Central memory CD4-positive, alpha-beta T cell (primary cell): ENCODE measurements around the gene SF3B5.
"Not testable (repeated sequence)": the region's sequence is repeated elsewhere in the genome, so short reads cannot be mapped to it uniquely, and the experiment has no call there.

Source experiments
- DNase-seq: peaks from one replicate; pipeline ENCODE4 v3.0.0; 2022

Gene SF3B5

DNA sequence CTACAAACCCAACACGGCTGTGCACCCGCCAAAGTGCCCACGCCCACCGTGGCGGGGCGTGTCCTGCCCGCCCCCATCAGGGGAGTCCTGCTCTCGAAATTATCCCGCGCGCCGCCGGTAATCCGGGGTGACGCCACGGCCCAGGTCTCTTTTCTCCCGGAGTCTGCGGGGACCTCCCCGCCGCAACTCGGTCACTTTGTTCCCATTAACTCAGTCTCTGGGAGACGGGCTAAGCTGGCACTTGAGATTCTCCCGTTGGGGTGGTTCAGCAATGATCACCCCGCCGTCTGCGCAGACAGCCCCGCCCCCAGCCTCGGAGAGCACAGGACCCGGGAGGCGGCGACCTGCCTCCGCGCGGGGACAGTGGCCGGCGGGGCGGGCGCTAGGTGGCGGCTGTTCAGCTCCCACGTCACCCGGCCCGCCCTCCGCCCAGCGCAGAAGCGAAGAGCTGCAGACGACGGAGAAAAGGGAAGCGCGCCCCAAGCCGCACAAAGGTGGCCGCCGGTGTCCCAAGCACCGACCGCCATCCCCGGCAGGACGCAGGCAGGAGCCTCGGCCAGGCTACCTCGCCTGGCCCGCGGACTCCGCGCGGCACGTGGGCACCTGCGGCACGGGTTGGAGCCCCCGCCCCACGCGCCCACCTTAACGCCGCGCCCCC, 31.5 kb downstream of the SF3B5 start:
- DNase-seq = peak; percentile 89

DNA sequence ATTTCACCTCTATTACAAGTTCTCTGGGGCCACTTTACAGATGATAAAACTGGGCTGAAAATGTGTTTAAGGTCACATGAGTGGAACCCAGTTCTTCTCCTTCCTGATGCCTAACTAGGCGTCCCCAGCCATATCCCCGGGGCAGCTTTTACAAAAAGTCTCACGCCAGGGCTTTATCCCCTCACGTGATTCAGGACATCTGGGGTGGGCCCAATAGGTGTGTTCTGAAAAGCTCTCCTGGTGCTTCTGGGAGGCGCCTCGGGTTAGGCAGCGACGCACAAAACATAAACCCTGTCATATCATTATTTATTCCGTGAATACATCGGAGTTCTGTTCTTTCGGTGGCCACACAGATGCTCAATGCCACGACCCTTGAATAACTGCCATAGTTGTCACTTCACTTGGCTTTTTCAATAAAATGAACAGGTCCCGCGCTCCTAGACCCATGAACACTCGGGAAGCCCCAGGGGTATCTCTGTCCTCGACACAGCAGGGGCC, 32.1 kb downstream of the SF3B5 start:
- DNase-seq = no peak

DNA sequence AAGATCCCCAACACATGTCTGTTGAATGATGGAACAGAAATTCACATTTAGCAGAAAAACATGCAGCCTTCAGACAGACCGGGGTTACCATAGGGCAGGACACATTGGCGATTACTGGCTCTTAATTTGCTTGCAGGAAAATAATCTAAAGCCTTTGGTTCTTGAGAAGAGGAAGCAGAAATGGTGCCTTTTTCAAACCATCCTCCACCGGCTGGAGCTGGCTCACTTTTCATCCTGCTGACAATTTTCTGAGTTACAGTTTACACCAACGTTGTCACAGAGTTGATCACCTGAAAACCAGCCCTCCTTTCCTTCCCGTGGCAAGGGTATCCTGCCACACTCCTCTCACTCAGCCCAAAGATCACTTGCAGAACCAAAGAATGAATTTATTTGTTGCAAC, 32.6 kb downstream of the SF3B5 start:
- DNase-seq = no peak

DNA sequence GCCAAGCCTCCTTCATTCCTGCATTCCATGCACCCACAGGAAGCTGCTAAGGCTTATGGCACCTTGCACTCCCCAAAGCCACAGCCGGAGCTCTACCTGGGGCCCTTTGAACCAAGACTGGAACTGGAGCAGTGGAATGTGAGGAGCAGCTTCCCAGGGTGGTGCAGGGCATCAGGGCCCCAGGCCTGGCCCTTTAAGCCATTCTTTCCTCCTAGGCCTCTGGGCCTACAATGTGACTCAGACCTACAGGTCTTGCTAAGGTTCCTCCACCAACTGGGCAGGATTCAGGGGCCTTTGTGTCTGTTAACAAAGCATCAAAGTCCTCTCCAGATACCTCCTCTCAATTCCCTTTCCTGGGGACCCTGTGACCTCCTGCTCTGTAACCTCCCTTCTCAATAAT, 36.2 kb downstream of the SF3B5 start:
- no peak for DNase-seq

DNA sequence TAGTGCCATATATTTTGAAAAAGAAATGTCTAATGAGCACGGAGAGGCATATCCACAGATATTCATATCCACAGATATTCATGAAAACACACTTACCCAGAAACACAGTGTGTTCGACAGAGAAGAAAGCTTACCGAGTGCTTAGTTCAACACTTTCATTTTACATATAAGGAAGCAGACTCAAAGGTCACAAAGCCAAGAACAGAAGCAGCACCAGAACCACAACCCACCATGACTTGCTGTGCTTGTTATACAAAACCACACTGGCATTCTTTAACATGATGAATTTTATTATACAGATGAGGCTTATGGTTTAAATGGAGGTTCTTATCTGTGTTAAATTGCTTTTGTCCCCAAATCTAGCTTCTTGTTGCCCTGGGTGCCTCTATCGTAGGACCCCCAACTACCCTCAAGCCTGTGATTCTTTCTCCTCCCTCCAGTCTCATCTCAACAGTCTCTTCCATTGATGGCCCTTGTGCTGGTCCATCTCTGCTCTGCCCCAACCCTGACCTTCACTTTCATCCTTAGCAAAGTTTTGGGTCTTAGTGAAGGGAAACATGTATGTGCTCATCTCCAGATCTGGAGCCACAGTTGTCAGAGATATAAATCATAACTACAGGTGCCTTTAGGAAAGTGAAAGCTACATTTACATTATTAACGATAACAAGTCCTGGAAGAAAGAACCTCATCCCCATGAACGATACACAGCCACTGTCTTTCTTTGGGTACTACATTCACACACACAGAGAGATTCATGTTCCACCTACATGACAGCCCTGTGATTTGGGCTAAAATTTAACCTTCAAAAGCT, 40.0 kb downstream of the SF3B5 start:
- DNase-seq = peak; percentile 67

DNA sequence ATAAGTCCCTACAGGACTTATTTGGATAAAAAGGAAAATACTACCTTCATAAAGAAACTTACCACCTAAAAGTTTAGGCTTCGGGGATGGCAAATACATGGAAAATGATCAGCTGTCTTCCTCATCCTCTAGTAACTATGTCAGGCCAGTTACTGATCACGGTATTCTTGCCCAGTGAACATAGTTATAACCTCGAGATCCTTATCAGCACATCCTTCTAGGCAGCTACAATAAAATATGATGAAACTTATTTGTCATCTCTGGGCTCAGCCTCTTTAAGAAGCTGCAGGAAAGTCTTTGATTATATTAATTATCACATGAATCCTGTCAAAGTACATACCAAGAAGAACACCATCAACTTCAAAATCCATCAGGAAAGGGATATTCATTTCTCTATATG, 41.8 kb downstream of the SF3B5 start:
- no peak for DNase-seq

DNA sequence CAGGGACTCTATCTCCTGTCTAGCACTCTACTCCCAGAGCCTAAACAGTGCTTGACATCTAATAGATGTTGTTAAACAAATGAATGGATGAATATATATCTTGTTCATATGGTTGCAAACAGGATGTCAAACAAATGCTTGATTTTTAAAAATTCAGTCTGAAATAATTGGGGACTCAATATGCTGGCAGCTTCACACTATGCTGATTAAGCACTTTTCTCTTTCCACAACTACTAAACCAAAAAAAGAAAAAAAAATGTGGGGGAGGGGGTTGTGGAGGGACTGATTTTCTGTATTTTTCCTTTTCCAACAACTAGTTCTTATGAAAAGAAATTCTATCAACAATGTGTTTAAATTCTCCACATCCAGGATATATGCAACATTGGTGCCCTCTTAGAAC, 42.9 kb downstream of the SF3B5 start:
- DNase-seq = no peak

DNA sequence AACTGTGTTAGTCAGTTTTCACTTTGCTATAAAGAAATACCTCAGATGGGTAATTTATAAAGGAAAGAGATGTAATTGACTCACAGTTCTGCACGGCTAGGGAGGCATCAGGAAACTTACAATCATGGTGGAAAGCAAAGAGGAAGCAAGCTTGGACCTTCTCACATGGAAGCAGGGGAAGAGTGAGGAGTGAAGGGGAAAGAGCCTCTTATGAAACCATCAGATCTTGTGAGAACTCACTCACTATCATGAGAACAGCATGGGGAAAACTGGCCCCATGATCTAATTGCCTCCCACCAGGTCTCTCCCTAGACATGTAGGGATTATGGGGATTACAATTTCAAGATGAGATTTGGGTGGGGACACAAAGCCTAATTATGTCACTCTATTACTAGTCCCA, 46.0 kb downstream of the SF3B5 start:
- DNase-seq = no peak

DNA sequence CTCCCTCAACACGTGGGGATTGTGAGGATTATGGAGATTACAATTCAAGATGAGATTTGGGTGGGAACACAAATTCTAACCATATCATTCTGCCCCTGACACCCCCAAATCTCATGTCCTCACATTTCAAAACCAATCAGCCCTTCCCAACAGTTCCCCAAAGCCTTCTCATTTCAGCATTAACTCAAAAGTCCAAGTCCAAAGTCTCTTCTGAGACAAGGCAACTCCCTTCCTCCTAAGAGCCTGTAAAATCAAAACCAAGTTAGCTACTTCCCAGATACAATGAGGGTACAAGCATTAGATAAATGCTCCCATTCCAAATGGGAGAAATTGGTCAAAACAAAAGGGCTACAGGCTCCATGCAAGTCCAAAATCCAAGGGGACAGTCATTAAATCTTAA, 47.7 kb downstream of the SF3B5 start:
- no peak for DNase-seq

DNA sequence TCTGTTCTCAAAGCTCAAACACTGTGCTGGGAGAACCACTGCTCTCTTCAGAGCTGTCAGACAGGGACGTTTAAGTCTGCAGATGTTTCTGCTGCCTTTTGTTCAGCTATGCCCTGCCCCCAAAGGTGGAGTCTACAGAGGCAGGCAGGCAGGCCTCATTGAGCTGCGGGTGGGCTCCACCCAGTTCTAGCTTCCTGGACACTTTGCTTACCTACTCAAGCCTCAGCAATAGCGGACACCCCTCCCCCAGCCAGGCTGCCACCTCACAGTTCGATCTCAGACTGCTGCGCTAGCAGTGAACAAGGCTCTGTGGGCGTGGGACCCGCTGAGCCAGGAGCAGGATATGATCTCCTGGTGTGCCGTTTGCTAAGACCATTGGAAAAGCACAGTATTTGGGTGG, 48.7 kb downstream of the SF3B5 start:
- DNase-seq = not testable (repeated sequence)

DNA sequence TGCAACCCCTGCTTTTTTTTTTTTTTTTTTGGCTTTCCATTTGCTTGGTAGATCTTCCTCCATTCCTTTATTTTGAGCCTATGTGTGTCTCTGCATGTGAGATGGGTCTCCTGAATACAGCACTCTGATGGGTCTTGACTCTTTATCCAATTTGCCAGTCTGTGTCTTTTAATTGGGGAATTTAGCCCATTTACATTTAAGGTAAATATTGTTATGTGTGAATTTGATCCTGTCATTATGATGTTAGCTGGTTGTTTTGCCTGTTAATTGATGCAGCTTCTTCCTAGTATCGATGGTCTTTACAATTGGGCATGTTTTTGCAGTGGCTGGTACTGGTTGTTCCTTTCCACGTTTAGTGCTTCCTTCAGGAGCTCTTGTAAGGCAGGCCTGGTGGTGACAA, 50.4 kb downstream of the SF3B5 start:
- not testable (repeated sequence) for DNase-seq
